C4-2B (cell line): ENCODE results near the gene KLHDC10.

ENCODE experiments used
- H3K27ac ChIP-seq: fragments of 450-650 bp; 2 replicates; pipeline ENCODE4 v1.5.1; 2017
- ZFX ChIP-seq: fragments of 450-650 bp; IDR thresholded peaks from 2 replicates; pipeline ENCODE4 v1.6.1; 2017
- TF ChIP-seq, protein P1 (sequence below): fragments of 450-650 bp; conservative IDR thresholded peaks from 2 replicates; pipeline ENCODE4 v1.5.1; 2017; ENCODE audit warnings: mild to moderate bottlenecking

The KLHDC10 gene

DNA sequence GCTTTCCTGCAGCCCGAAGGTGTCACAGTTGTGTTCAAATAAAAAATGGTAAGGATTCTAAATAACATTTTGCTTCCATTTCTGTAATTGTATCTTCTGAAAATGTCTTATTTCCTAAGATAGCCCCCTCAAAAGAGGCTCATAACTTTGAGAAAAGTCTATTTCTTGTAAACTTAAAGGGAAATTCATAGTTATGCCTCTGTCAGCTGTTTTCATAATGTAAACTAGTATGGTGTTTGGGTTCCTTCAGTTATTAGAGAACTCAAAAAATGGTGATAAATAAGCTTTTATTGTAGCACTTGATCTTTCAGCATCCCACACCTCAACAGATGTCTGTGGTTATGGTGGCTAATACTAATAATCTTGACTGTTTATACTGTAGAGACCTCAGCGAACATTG, 57.1 kb downstream of the KLHDC10 start:
- TF ChIP-seq, protein P1, sequence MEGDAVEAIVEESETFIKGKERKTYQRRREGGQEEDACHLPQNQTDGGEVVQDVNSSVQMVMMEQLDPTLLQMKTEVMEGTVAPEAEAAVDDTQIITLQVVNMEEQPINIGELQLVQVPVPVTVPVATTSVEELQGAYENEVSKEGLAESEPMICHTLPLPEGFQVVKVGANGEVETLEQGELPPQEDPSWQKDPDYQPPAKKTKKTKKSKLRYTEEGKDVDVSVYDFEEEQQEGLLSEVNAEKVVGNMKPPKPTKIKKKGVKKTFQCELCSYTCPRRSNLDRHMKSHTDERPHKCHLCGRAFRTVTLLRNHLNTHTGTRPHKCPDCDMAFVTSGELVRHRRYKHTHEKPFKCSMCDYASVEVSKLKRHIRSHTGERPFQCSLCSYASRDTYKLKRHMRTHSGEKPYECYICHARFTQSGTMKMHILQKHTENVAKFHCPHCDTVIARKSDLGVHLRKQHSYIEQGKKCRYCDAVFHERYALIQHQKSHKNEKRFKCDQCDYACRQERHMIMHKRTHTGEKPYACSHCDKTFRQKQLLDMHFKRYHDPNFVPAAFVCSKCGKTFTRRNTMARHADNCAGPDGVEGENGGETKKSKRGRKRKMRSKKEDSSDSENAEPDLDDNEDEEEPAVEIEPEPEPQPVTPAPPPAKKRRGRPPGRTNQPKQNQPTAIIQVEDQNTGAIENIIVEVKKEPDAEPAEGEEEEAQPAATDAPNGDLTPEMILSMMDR = no peak
- no peak for TF ChIP-seq ZFX
- no peak overlapping the region for H3K27ac ChIP-seq

DNA sequence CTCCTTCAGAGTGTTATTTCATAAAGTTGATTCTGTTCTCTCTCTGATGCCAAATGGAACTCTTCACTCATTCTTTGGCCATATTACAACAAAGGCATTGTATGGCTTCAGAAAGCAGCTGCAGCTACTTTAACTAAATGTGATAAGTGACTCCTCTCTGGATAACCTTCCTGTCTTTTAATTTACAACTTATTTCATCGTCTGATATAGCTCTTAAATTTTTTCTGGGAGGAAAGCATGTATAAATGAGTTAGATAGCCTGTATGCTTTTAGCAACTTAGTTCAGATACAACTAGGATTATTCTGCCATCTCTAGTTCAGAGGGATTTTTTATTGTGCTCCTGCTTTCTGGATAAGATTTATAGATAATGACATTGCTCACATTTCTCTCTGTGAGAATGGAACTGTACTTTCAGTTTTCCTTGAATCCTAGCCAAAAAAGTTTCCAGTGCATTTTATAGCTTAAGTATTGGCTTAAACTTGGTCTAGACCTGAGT, 57.5 kb downstream of the KLHDC10 start:
- no peak for TF ChIP-seq ZFX
- TF ChIP-seq, protein P1 = no peak
- no peak overlapping the region for H3K27ac ChIP-seq

DNA sequence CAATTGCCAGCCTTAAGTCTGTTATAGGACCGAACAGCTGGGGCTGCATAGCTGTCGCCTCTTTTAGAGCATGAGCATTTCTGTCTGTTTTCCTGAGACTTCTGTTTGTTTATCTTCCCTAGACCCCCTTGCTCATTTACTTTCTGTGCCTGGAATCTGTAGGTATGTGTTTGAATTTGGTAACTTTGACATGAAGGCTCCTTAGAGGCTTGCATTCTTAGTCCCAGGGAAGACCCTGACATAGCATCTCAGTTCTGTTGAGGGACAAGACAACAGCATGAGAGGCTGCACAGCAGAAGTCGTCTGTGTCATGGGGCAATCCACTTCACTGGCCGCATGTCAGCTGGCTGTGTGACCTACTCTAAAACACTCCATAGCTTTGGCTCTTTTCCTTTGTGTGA, 58.7 kb downstream of the KLHDC10 start:
- TF ChIP-seq, protein P1 = no peak
- no peak overlapping the region for H3K27ac ChIP-seq

DNA sequence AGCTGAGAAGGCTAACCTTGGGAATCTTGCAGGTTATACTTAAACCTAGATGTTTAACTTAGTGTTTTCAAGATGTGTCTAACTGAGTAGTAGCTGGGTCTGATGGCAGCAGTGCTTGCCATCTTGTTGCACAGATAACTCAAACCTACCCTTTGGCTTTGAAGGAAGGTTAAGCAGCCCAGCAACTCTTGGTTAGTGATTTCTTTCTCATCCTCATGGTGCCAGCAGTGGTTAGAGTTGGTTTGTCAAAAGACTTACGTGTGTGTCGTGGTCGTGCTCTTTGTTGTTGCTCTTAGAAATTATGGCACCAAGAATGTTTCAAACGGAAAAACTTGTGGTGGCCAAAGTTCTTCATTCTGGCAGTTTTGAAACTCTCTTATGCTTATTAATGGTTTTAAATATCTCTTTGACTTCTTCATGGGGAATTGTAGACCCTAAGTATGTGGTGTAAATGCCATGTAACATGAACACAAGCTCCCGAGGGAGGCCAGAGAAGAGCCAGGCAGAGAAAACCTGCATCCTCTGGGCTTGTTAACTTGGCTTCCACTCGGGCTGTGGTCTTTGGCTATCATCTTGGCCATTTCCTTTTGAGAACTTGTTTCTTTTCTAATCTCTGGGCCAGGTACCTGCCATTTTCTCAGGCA, 61.0 kb downstream of the KLHDC10 start:
- H3K27ac ChIP-seq = no peak overlapping the region

DNA sequence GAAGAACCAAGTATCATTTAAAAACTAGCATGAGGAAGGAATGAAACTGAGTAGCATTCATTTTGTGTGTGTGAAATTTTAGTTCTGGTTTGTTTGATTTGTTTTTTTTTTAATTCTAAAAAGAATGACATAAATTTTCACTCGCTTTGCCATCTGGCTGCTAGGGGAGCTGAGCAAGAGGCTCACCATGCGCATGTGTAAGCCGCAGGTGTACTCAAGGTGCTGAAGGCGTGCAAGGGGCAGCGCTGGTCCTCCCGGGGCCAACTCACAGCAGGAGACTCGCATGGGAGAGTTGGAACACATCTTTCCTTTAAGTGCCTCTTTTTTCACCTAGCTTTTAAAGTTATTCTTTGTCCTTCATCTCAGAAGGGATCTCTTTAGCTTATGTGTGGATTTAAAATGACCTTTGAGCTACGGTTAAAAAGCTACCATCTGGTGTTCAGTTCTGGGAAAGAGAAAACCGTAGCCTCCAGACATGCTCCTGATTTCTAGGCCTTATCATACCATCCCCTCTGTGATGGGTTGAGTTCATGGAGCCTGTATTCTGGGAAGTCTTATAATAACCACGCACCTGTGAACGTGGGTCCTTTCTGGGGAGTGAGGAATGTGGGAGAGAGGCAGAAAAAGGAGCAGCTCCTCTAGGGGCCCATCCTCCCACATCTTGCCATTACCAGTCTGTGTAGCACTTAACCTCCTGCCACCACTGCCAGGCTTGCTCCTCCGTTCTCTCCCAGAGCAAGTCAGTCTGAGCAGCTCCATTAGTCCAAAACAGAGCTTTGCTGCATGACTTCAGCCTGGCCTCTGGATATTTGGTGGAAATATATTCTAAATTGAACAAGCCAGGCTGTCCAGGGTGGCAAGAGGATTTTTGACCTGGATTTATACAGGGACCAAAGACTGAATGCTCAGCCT, 61.9 kb downstream of the KLHDC10 start:
- no peak for TF ChIP-seq ZFX
- TF ChIP-seq, protein P1 = no peak
- no peak overlapping the region for H3K27ac ChIP-seq

More for the DNA sequence above, 61.0 kb downstream of the KLHDC10 start:
- TF ChIP-seq, protein P1 = no peak
- no peak for TF ChIP-seq ZFX

DNA sequence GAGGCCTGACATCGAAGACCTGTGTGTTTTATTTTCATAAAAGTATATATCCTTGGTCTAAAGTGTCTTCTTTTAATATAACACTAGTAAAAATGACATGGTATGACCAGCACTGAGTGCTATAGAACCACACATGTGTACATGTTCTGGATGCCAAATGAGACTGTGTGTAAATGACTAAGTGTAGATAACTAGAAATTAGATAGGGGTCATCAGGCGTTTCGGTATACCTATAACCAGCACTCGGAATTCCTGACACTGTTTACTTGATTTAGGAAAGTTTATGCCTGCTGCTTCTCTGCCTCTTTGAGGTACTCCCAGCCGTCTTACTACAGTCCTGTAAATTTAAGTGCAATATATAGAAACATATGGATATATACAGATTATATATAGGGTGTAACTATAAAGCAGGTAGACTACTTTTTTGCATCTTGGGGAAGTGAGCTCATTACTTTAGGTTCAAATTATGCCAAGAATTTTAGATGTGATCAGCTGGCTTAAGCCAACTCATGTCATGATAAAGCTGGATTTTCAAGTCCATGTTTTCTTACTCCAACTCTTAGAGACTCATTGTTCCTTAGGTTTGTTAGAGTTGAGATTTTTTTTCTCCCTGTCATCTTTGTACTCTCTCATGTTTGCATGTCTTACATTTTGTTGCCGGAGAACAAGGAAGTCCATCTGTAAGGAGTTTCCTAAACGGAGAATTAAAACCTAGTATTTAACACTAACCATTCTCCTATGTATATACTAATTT, 62.9 kb downstream of the KLHDC10 start:
- no peak overlapping the region for H3K27ac ChIP-seq
- TF ChIP-seq, protein P1 = no peak
- TF ChIP-seq ZFX = no peak; the same call in 1 of the 2 replicates
